Keratinocyte (primary cell): ENCODE measurements around the gene TBC1D19. TPM values are rescaled to one million over a fixed set of nuclear protein-coding genes. Genes with fewer than 3 reads are reported as not detected.

Experiments
- DNase-seq: peaks from one replicate; pipeline ENCODE4 v3.0.0-alpha.2; 2011; ENCODE audit warnings: low read depth, missing footprints, low spot score
- FAIRE-seq: peaks from 2 replicates; lab custom pipeline; 2011; peaks lifted over from hg19 to GRCh38; lab: Jason Lieb, UNC
- H2AFZ ChIP-seq: 2 replicates; pipeline ENCODE4 v1.6.0; 2012; ENCODE audit warnings: low read length, control low read depth, inconsistent platforms; ENCODE audit not compliant: control insufficient read depth
- H3K27ac ChIP-seq: 2 replicates; pipeline ENCODE4 v1.5.1; 2011; ENCODE audit warnings: low read length; ENCODE audit not compliant: control insufficient read depth, insufficient read depth
- H3K27me3 ChIP-seq: 3 replicates; pipeline ENCODE4 v1.6.0; 2011; ENCODE audit warnings: low read length; ENCODE audit not compliant: control insufficient read depth, insufficient read depth; ENCODE audit errors: extremely low read depth
- H3K36me3 ChIP-seq, 2 experiments: 2 replicates in 1 of 2; 3 replicates in 1 of 2; pipeline ENCODE4 v1.5.1; 2011; ENCODE audit warnings: low read length in 2 of 2, mild to moderate bottlenecking in 1 of 2; ENCODE audit not compliant: control insufficient read depth in 2 of 2, insufficient read depth in 2 of 2; ENCODE audit errors: extremely low read depth in 1 of 2
- H3K4me1 ChIP-seq: 3 replicates; pipeline ENCODE4 v1.5.1; 2011; ENCODE audit warnings: low read length; ENCODE audit not compliant: control insufficient read depth, insufficient read depth; ENCODE audit errors: extremely low read depth
- H3K4me2 ChIP-seq: 3 replicates; pipeline ENCODE4 v1.6.0; 2011; ENCODE audit warnings: low read depth, low read length; ENCODE audit not compliant: control insufficient read depth, insufficient read depth; ENCODE audit errors: extremely low read depth
- H3K4me3 ChIP-seq, 3 experiments: fragments of 200-600 bp in 1 of 3; sonication (generic) in 1 of 3; 2 replicates in 2 of 3; 3 replicates in 1 of 3; pipeline ENCODE4 v1.5.1; 2011 to 2016; ENCODE audit warnings: low read length in 3 of 3, mild to moderate bottlenecking in 3 of 3, control low read depth in 2 of 3, inconsistent platforms in 1 of 3, low read depth in 1 of 3, mixed read lengths in 1 of 3, mixed run types in 1 of 3, moderate library complexity in 1 of 3; ENCODE audit not compliant: control insufficient read depth in 2 of 3, insufficient read depth in 2 of 3; ENCODE audit errors: extremely low read depth in 1 of 3
- H3K79me2 ChIP-seq: 2 replicates; pipeline ENCODE4 v1.6.0; 2012; ENCODE audit warnings: low read length; ENCODE audit not compliant: control insufficient read depth, insufficient read depth
- H3K9ac ChIP-seq: 3 replicates; pipeline ENCODE4 v1.6.0; 2011; ENCODE audit warnings: low read length; ENCODE audit not compliant: control insufficient read depth, insufficient read depth; ENCODE audit errors: extremely low read depth
- H3K9me1 ChIP-seq: 3 replicates; pipeline ENCODE4 v1.6.0; 2011; ENCODE audit warnings: low read length; ENCODE audit not compliant: control insufficient read depth, insufficient read depth; ENCODE audit errors: extremely low read depth
- H3K9me3 ChIP-seq: 2 replicates; pipeline ENCODE4 v1.5.1; 2012; ENCODE audit warnings: low read depth, low read length; ENCODE audit not compliant: control insufficient read depth
- H4K20me1 ChIP-seq: 3 replicates; pipeline ENCODE4 v1.6.0; 2011; ENCODE audit warnings: low read length; ENCODE audit not compliant: control insufficient read depth, insufficient read depth; ENCODE audit errors: extremely low read depth
- EZH2 ChIP-seq: IDR thresholded peaks from one replicate; pipeline ENCODE4 v1.6.1; 2012; ENCODE audit warnings: inconsistent platforms, mild to moderate bottlenecking, low read length, moderate library complexity
- dilution Hi-C: fragments of 300-500 bp; cut with MboI; formaldehyde crosslinking; loops from one replicate; pipeline ENCODE4 v1.7.0; 2020; ENCODE audit warnings: low sequenced_read_pairs; ENCODE audit not compliant: extremely low pct_ligation_motif_present
- polyA plus RNA-seq, 5 experiments: library from polyadenylated mRNA; depleted of rRNA in 3 of 5; stranded (reverse) in 3 of 5; stranded (forward) in 1 of 5; unstranded in 1 of 5; fragments of >200 nt; gene quantifications; 1 replicate in 1 of 5; 2 replicates in 3 of 5; 3 replicates in 1 of 5; pipeline versions ENCODE4 v1.2.1 to v1.2.3, GENCODE V29; 2011 to 2012; ENCODE audit warnings: missing spikeins in 2 of 5, low read depth in 1 of 5, low replicate concordance in 1 of 5
- TF ChIP-seq, protein P1 (sequence below), 3 experiments: IDR thresholded peaks in 1 of 3; conservative IDR thresholded peaks in 1 of 3; optimal IDR thresholded peaks in 1 of 3; 2 replicates in 2 of 3; 3 replicates in 1 of 3; pipeline versions ENCODE3 to v1.5.1; 2011; ENCODE audit warnings: low read length in 3 of 3, mild to moderate bottlenecking in 3 of 3, moderate library complexity in 2 of 3, control low read depth in 1 of 3, inconsistent platforms in 1 of 3; ENCODE audit not compliant: insufficient read depth in 2 of 3; ENCODE audit errors: extremely low read depth in 1 of 3

Gene TBC1D19
- polyA plus RNA-seq, 1 donor (not counting 4 experiments of a cell fraction or from before 2014, with no cell fraction given) = 11.3 TPM

DNA sequence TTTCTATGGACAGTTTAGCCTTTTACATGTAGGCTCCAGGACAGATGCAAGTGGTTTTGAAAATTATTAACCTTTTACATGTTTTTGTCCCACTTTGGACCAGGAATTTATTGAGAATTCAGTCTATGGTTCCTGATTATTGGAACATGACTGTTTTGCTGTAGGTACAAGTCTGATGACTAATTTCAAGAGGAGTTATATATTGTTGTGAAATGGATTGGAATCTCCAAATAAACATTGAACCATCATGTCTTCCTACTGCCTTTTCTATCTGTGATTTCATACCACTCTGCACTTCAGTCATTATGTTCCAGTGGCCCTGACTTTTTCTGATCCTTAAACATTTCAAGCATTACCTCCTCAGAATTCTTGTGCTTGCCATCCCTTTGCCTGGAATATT, 35.9 kb downstream of the TBC1D19 start:
- Histone ChIP-seq H3K27ac (no peak overlapping the region), H3K4me3 (no peak overlapping the region), H3K9ac (no peak overlapping the region), H3K4me1 (no peaks in the 10 kb centered on the region), H4K20me1 (no peaks in the 10 kb centered on the region), H3K9me3 (no peaks in the 10 kb centered on the region), H3K9me1 (no peaks in the 10 kb centered on the region), H3K79me2 (no peaks in the 10 kb centered on the region), H2AFZ (no peak overlapping the region), H3K36me3 (no peaks in the 10 kb centered on the region), H3K4me2 (no peak overlapping the region), H3K27me3 (no peaks in the 10 kb centered on the region)
- dilution Hi-C loops = no loop called here
- DNase-seq = no peak
- TF ChIP-seq, protein P1, sequence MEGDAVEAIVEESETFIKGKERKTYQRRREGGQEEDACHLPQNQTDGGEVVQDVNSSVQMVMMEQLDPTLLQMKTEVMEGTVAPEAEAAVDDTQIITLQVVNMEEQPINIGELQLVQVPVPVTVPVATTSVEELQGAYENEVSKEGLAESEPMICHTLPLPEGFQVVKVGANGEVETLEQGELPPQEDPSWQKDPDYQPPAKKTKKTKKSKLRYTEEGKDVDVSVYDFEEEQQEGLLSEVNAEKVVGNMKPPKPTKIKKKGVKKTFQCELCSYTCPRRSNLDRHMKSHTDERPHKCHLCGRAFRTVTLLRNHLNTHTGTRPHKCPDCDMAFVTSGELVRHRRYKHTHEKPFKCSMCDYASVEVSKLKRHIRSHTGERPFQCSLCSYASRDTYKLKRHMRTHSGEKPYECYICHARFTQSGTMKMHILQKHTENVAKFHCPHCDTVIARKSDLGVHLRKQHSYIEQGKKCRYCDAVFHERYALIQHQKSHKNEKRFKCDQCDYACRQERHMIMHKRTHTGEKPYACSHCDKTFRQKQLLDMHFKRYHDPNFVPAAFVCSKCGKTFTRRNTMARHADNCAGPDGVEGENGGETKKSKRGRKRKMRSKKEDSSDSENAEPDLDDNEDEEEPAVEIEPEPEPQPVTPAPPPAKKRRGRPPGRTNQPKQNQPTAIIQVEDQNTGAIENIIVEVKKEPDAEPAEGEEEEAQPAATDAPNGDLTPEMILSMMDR (optimal IDR thresholded peaks at IDR 0.05 in 1 of 3, IDR thresholded peaks at IDR 0.05 in 1 of 3, conservative IDR thresholded peaks at IDR 0.05 in 1 of 3; ENCODE audit: extremely low read depth in 1 of 3, insufficient read depth in 2 of 3, low read length in 3 of 3) = no peak
- no peak for TF ChIP-seq EZH2
- no peak for FAIRE-seq

- dilution Hi-C loops = no loop called here
- Histone ChIP-seq H3K4me1 (no peaks in the 10 kb centered on the region), H3K4me3 (no peak overlapping the region), H3K9ac (no peak overlapping the region), H3K9me3 (no peaks in the 10 kb centered on the region), H3K4me2 (no peak overlapping the region), H3K9me1 (no peaks in the 10 kb centered on the region), H3K27me3 (no peaks in the 10 kb centered on the region), H3K27ac (no peak overlapping the region), H2AFZ (no peak overlapping the region), H3K36me3 (no peaks in the 10 kb centered on the region), H4K20me1 (no peaks in the 10 kb centered on the region), H3K79me2 (no peaks in the 10 kb centered on the region)
- TF ChIP-seq, protein P1 (optimal IDR thresholded peaks at IDR 0.05 in 1 of 3, IDR thresholded peaks at IDR 0.05 in 1 of 3, conservative IDR thresholded peaks at IDR 0.05 in 1 of 3; ENCODE audit: extremely low read depth in 1 of 3, insufficient read depth in 2 of 3, low read length in 3 of 3) = no peak
- TF ChIP-seq EZH2 = no peak
- DNase-seq = no peak
- no peak for FAIRE-seq
Measured at GRCh38 chr4:26621366-26621765, 37.5 kb downstream of the TBC1D19 start.
